Testis (tissue), 2 donors: ENCODE data around the gene EGFL8.

Source experiments
- POLR2A ChIP-seq: fragments of 450-650 bp; IDR thresholded peaks from one replicate; pipeline ENCODE4 v1.6.1; 2017; ENCODE audit warnings: antibody characterized with exemption, mild to moderate bottlenecking, moderate library complexity
- TF ChIP-seq, protein P1 (sequence below), 3 experiments: fragments of 450-650 bp in 2 of 3; fragments of 200-600 bp in 1 of 3; sonication (generic) in 1 of 3; IDR thresholded peaks; one replicate each; pipeline ENCODE4 v1.5.1; 2016 to 2019; ENCODE audit warnings: antibody characterized with exemption in 3 of 3, mild to moderate bottlenecking in 2 of 3, moderate library complexity in 1 of 3

- TF ChIP-seq, protein P1, sequence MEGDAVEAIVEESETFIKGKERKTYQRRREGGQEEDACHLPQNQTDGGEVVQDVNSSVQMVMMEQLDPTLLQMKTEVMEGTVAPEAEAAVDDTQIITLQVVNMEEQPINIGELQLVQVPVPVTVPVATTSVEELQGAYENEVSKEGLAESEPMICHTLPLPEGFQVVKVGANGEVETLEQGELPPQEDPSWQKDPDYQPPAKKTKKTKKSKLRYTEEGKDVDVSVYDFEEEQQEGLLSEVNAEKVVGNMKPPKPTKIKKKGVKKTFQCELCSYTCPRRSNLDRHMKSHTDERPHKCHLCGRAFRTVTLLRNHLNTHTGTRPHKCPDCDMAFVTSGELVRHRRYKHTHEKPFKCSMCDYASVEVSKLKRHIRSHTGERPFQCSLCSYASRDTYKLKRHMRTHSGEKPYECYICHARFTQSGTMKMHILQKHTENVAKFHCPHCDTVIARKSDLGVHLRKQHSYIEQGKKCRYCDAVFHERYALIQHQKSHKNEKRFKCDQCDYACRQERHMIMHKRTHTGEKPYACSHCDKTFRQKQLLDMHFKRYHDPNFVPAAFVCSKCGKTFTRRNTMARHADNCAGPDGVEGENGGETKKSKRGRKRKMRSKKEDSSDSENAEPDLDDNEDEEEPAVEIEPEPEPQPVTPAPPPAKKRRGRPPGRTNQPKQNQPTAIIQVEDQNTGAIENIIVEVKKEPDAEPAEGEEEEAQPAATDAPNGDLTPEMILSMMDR (IDR thresholded peaks at IDR 0.05): no peak
- TF ChIP-seq POLR2A: no peak
Observed at GRCh38 chr6:32132110-32132509, 32.3 kb upstream of the EGFL8 start.
